ENCODE results near the gene GARIN3. TPM values are rescaled to one million over a fixed set of nuclear protein-coding genes. Genes with fewer than 3 reads are reported as not detected.
"Not testable (repeated sequence)": the region's sequence is repeated elsewhere in the genome, so short reads cannot be mapped to it uniquely, and the experiment has no call there.

Gene GARIN3
- not detected in 2 replicates for total RNA-seq

DNA sequence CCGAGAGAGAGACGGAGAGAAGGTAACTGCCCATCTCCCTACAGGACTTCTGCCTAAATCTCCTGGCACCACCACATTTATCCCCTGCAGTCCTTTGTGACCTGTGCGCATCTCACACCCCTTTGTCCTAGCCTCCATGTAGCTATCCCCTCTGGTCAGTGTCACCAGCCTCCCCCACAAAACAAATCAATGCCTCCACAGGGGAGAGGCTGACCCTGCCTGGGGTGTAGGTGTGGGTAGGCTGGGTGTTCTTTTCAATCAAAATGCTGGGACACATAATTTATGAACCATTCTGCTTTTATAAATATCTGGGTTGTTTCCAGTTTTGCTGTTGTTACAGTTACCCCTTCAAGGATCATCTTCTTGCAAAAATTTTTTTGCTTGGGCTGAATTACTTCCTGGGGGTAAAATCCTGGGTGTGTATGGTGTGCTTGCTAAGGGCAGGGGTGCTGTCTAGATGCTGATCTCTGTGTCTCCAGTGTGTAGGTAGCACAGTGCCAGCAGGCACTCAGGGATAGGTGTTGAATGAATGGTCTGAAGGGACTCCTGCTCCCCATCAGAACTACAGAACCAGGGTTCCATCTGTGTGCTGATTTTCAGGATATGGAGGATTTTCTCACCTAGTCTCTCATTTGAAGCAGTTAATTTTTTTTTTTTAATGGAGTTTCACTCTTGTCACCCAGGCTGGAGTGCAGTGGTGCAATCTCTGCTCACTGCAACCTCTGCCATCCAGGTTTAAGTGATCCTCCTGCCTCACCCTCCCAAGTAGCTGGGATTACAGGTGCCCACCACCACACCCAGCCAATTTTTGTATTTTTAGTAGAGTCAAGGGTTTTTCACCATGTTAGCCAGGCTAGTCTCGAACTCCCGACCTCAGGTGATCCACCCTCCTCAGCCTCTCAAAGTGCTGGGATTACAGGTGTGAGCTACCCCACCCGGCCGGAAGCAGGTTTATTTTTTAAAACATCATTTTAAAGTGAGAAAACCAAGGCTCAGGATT lies at the start of gene GARIN3:
Gene GARIN3 (minus strand): TSS at position 51 of the 1,000 bp plus-strand sequence. CDS start 96 bp downstream, outside the sequence.
- no peak for DNase-seq (ENCODE audit: low read depth, low spot score)

GRCh38 chr5:157215514-157216167 lies 49.6 kb upstream of the GARIN3 start:
- no peak for DNase-seq (ENCODE audit: low read depth, low spot score)

- DNase-seq (ENCODE audit: low read depth, low spot score): no peak
Observed at GRCh38 chr5:157214861-157215513, 48.9 kb upstream of the GARIN3 start.

GRCh38 chr5:157214415-157214814 lies 48.4 kb upstream of the GARIN3 start:
- DNase-seq (ENCODE audit: low read depth, low spot score): no peak

DNA sequence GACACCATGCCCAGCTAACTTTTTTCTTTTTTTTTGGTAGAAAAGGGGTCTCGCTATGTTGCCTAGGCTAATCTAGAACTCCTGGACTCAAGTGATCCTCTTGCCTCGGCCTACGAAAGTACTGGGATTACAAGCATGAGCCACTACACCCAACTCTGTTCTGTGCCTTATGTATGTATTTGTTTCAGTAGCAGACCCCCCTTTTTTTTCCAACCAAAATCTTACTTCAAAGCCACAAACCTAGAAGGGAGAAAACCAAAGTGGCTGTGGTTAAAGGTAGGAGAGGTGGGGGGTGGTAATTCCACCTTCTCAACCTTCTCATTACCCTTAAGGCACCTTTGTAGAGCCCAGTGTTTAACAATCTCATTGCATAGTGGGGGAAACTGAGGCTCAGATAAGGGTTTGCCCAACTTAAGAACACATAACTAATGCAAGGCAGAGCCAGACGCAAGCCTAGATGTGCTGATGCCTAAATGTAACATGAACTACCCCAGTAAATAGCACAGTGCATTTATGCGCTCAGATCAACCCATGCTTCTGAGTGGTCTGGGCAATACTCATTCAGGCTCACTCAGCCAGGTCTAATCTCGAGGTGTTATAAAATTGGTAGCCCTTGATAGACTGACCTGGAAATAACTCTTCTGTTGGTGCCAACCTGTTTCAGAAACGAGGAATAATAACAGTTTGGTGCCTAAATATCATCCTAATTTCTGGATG lies 47.6 kb upstream of the GARIN3 start:
- no peak for DNase-seq (ENCODE audit: low read depth, low spot score)

DNA sequence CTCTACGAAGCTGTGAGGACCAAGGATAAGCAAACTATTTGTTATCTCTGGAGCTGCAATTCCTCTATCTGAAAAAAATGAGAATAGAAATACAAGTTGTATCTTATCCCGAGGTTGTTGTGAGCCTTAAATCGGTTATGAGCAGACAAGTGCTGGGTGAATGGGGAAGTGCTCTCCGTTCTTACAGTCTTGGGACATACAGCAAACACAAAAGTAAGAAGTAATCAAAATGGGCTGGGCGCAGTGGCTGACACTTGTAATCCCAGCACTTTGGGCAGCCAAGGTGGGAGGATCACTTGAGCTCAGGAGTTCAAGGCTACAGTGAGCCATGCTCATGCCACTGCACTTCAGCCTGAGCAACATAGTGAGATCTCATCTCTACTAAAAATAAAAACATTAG lies 46.2 kb upstream of the GARIN3 start:
- no peak for DNase-seq (ENCODE audit: low read depth, low spot score)

DNA sequence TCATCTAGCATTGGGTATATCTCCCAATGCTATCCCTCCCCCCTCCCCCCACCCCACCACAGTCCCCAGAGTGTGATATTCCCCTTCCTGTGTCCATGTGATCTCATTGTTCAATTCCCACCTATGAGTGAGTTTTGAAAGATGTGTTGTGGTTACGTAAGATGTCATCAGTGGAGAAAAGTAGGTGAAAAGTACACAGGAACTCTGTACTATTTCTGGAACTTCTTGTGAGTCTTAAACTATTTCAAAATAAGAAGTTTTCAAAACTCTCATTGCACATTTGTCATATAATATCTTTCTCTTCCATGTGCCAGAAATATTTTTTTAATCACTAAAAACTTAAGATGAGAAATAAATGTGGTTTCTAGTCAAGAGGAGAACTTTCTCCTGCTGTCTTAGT lies 44.6 kb upstream of the GARIN3 start:
- DNase-seq (ENCODE audit: low read depth, low spot score): not testable (repeated sequence)

- DNase-seq (ENCODE audit: low read depth, low spot score): no peak
Observed at GRCh38 chr5:157205708-157206107, 39.6 kb upstream of the GARIN3 start.

DNA sequence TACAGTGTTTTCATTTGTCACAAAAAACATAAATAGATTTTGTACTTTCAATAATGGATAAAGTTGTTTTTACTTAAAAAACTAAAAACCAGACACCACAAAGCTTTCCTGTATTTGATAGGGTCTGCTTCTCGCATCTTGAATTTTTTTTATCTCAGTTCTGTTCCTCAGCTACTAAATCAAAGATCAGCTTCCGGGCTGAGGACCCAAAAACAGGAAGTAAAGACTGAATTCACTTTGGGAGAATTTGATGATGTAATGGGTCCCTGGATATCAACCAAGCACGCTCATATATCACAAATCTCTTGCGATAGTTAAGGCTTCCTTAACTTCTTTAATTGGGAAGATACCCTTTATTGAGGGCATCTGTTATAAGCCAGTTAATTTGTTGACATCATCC lies 38.7 kb upstream of the GARIN3 start:
- DNase-seq (ENCODE audit: low read depth, low spot score): no peak

GRCh38 chr5:157203417-157203816 lies 37.4 kb upstream of the GARIN3 start:
- no peak for DNase-seq (ENCODE audit: low read depth, low spot score)

DNA sequence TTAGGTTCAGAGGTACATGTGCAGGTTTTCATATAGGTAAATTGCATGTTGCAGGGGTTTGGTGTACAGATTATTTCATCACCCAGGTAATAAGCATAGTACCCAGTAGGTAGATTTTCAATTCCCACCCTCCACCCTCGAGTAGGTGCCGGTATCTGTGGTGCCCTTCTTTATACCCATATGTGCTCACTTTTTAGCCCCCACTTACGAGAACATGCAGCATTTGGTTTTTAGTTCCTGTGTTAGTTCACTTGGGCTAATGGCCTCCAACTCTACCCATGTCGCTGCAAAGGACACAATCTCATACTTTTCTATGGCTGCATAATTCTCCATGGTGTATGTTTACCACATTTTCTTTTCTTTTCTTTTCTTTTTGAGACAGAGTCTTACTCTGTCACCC lies 35.8 kb upstream of the GARIN3 start:
- no peak for DNase-seq (ENCODE audit: low read depth, low spot score)

- no peak for DNase-seq (ENCODE audit: low read depth, low spot score)
Observed at GRCh38 chr5:157198277-157198986, 32.4 kb upstream of the GARIN3 start.

DNA sequence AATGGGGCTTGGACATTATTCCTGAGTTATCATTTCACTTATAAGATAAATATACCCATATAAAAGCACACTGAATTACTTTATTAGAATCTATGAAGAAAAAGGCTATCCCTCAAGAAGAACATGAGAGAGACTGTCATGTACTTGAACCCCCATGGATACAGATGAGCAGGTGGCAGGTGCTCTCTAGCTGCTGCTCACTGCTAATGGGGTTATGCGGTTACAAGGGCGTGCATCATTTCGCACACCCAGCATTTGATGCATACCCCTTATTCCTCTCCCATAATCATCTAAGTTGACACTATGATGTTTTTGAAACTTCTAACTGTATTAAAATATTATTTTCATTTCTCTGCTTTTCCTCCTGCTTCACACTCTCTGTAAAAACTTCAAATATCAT lies 31.0 kb upstream of the GARIN3 start:
- no peak for DNase-seq (ENCODE audit: low read depth, low spot score)

GRCh38 chr5:157196045-157196444 lies 30.0 kb upstream of the GARIN3 start:
- no peak for DNase-seq (ENCODE audit: low read depth, low spot score)

DNA sequence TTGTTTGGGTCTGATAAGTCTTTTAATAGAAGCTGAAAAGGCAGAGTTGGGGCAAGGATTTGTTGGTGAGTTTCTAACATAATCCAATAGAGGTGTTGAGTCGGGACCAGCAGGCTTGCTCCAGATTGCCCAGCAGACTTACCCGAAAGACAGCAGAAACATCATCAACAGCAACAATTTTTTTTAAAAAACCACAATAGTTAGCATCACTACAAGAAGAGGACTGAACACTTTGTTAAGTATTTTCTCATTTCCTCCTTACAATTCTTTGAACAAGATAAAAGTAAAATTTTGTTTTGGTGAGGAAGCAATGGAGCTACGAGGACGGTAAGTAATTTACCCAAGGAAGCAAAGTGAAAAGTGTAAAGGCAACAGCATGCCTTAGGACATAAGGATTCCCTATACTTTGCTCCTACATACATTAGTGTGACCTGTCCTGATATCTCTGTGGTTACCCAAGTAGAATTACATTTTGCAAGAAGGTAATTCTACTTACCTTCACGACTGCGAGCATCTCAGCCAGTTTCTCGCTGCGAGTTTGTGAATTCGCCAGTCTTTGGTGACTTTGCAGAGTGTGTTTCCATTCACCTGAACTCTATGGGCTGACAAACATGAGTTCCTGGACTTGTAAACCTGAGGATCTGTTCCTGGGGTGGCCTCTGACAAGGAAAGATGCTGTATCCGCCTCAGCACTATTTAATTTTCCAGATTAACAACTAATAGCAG lies 27.8 kb upstream of the GARIN3 start:
- DNase-seq (ENCODE audit: low read depth, low spot score): no peak

GRCh38 chr5:157189223-157189622 lies 23.2 kb upstream of the GARIN3 start:
- DNase-seq (ENCODE audit: low read depth, low spot score): no peak

GRCh38 chr5:157188270-157188669 lies 22.2 kb upstream of the GARIN3 start:
- no peak for DNase-seq (ENCODE audit: low read depth, low spot score)

GRCh38 chr5:157187046-157187754 lies 21.1 kb upstream of the GARIN3 start:
- no peak for DNase-seq (ENCODE audit: low read depth, low spot score)

DNA sequence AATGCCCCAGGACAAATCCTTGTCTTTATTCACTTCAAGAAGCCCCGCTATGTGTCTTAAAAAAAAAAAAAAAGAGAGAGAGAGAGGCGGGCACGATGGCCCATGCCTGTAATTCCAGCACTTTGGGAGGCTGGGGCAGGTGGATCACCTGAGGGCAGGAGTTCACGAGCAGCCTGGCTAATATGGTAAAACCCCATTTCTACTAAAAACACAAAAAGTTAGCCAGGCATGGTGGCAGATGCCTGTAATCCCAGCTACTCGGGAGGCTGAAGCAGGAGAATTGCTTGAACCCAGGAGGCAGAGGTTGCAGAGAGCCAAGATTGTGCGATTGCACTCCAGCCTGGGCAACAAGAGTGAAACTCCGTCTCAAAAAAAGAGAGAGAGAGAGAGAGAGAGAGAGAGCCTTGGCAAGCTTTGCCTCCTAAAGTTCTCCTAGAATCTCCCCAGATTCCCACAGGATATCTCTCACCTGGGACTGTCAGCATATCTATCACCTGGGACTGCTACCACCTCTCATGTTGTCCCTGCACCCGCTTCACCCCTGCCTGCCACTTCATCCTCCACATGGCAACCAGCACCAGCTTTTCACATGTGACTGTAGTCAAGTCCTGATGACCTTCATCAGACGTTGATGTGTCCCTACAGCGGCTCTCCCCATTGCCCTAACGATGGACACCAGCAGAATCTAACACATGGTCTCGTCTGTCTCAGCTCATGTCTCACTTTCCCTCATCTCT lies 20.4 kb upstream of the GARIN3 start:
- no peak for DNase-seq (ENCODE audit: low read depth, low spot score)
